Skin of body (tissue), 2 donors: ENCODE measurements around the gene TNS3. TPM values are rescaled to one million over a fixed set of nuclear protein-coding genes. Genes with fewer than 3 reads are reported as not detected.

Source experiments
- DNase-seq: peaks from one replicate; lab custom pipeline; 2025; lab: John Stamatoyannopoulos, UW
- total RNA-seq: library from RNA; depleted of rRNA; stranded (reverse); fragments of >200 nt; gene quantifications from one replicate; pipeline ENCODE4 v1.2.3, GENCODE V29; 2014

Gene TNS3
- total RNA-seq, 1 donor from 2014 or later: 44.7 TPM

GRCh38 chr7:47508389-47509380, 73.2 kb downstream of the TNS3 start:
- no peak for DNase-seq

GRCh38 chr7:47507522-47507921, 74.4 kb downstream of the TNS3 start:
- DNase-seq: no peak

- peak; percentile 9 for DNase-seq
Measured at GRCh38 chr7:47506382-47507339, 75.2 kb downstream of the TNS3 start.

- no peak for DNase-seq
Measured at GRCh38 chr7:47505312-47506007, 76.5 kb downstream of the TNS3 start.

GRCh38 chr7:47504551-47505311, 77.2 kb downstream of the TNS3 start:
- DNase-seq: no peak

- DNase-seq: no peak
Measured at GRCh38 chr7:47503281-47503680, 78.6 kb downstream of the TNS3 start.

GRCh38 chr7:47502240-47502877, 79.6 kb downstream of the TNS3 start:
- DNase-seq: no peak

GRCh38 chr7:47501406-47501805, 80.5 kb downstream of the TNS3 start:
- DNase-seq: peak; percentile 20

- DNase-seq: no peak
Measured at GRCh38 chr7:47500103-47500563, 81.8 kb downstream of the TNS3 start.

GRCh38 chr7:47498229-47499056, 83.5 kb downstream of the TNS3 start:
- no peak for DNase-seq

GRCh38 chr7:47497367-47498096, 84.4 kb downstream of the TNS3 start:
- peak; percentile 58 for DNase-seq

GRCh38 chr7:47496666-47497065, 85.2 kb downstream of the TNS3 start:
- no peak for DNase-seq

- DNase-seq: no peak
Measured at GRCh38 chr7:47496056-47496665, 85.8 kb downstream of the TNS3 start.

GRCh38 chr7:47493976-47494911, 87.7 kb downstream of the TNS3 start:
- DNase-seq: peak; percentile 42

GRCh38 chr7:47492716-47493325, 89.1 kb downstream of the TNS3 start:
- no peak for DNase-seq
